Nephron progenitor cell (in vitro differentiated cells): Measurements from ENCODE around the gene NPB.

Experiments used
- DNase-seq: peaks from one replicate; pipeline ENCODE4 v3.0.0; 2021
- H3K27ac Mint-ChIP-seq: 2 replicates; pipeline ENCODE4 v1.8.0; 2021; ENCODE audit warnings: mild to moderate bottlenecking, moderate library complexity, mixed read lengths
- H3K27me3 Mint-ChIP-seq: 2 replicates; pipeline ENCODE4 v1.8.0; 2021; ENCODE audit warnings: mild to moderate bottlenecking, low read depth, mixed read lengths; ENCODE audit not compliant: poor library complexity
- H3K36me3 Mint-ChIP-seq: 2 replicates; pipeline ENCODE4 v1.8.0; 2021; ENCODE audit warnings: low read depth, mixed read lengths
- H3K4me1 Mint-ChIP-seq: 2 replicates; pipeline ENCODE4 v1.8.0; 2021; ENCODE audit warnings: mixed read lengths
- H3K4me3 Mint-ChIP-seq: 2 replicates; pipeline ENCODE4 v1.8.0; 2021; ENCODE audit warnings: mild to moderate bottlenecking, moderate library complexity, mixed read lengths
- H3K9me3 Mint-ChIP-seq: 2 replicates; pipeline ENCODE4 v1.8.0; 2021; ENCODE audit warnings: mild to moderate bottlenecking, moderate library complexity, mixed read lengths
- CTCF ChIP-seq: fragments of 200-600 bp; sonication (generic); IDR thresholded peaks from 2 replicates; pipeline ENCODE4 v1.5.0; 2021; ENCODE audit warnings: antibody characterized with exemption

The NPB gene

GRCh38 chr17:81926451-81927151 lies 24.6 kb downstream of the NPB start:
- peak; percentile 69 for DNase-seq
- H3K4me3 Mint-ChIP-seq: peak overlapping the region; percentile 80
- H3K27ac Mint-ChIP-seq: peak overlapping the region; percentile 94
- no peak for TF ChIP-seq CTCF
- no peaks in the 10 kb centered on the region for H3K27me3 Mint-ChIP-seq
- H3K4me1 Mint-ChIP-seq: peaks cover 53% of the 10 kb centered on the region
- no peaks in the 10 kb centered on the region for H3K9me3 Mint-ChIP-seq
- no peaks in the 10 kb centered on the region for H3K36me3 Mint-ChIP-seq

- Mint-ChIP-seq H3K4me3 (peak overlapping the region; percentile 69), H3K27me3 (no peaks in the 10 kb centered on the region), H3K36me3 (no peaks in the 10 kb centered on the region)
Measured at GRCh38 chr17:81927152-81927652, 25.2 kb downstream of the NPB start.

GRCh38 chr17:81927653-81928543 lies 25.9 kb downstream of the NPB start, which contains the start of gene MAFG:
MAFG (minus strand) TSS chr17:81927735; CDS start chr17:81923185, 4,550 bp downstream.
- peak within 1 kb of the TSS; percentile 80 for H3K4me3 Mint-ChIP-seq
- H3K4me1 Mint-ChIP-seq: peaks cover 41% of the 10 kb centered on the region
- H3K27ac Mint-ChIP-seq: peak within 1 kb of the TSS; percentile 94
- no peaks in the 10 kb centered on the region for H3K9me3 Mint-ChIP-seq
- H3K36me3 Mint-ChIP-seq: no peaks in the 10 kb centered on the region
- TF ChIP-seq CTCF: peak; percentile 20
- no peaks in the 10 kb centered on the region for H3K27me3 Mint-ChIP-seq
- peak; percentile 94 for DNase-seq

More at GRCh38 chr17:81927152-81927652, 25.2 kb downstream of the NPB start:
- Mint-ChIP-seq H3K27ac (no peak overlapping the region), H3K4me1 (peaks cover 48% of the 10 kb centered on the region), H3K9me3 (no peaks in the 10 kb centered on the region)
- no peak for DNase-seq
- no peak for TF ChIP-seq CTCF

GRCh38 chr17:81928544-81929252 lies 26.7 kb downstream of the NPB start:
- Mint-ChIP-seq H3K27ac (no peak overlapping the region), H3K9me3 (no peaks in the 10 kb centered on the region), H3K4me3 (peak overlapping the region; percentile 76), H3K27me3 (no peaks in the 10 kb centered on the region), H3K4me1 (peaks cover 35% of the 10 kb centered on the region), H3K36me3 (no peaks in the 10 kb centered on the region)
- TF ChIP-seq CTCF: no peak
- DNase-seq: no peak

- H3K27ac Mint-ChIP-seq: no peak overlapping the region
- DNase-seq: no peak
- H3K4me3 Mint-ChIP-seq: peak overlapping the region; percentile 76
- no peaks in the 10 kb centered on the region for H3K9me3 Mint-ChIP-seq
- TF ChIP-seq CTCF: no peak
- H3K27me3 Mint-ChIP-seq: no peaks in the 10 kb centered on the region
- H3K4me1 Mint-ChIP-seq: peaks cover 28% of the 10 kb centered on the region
- H3K36me3 Mint-ChIP-seq: no peaks in the 10 kb centered on the region
Measured at GRCh38 chr17:81929253-81930141, 27.5 kb downstream of the NPB start.
